HEK293 (cell line): ENCODE results near the gene PIGQ.
A peak's percentile ranks its signal among the peaks of the same experiment; 100 is the strongest.

Experiments
- CTCF ChIA-PET: fragments of 350-600 bp; formaldehyde crosslinking; extraction: SDS; loops from one replicate; lab custom pipeline; 2021; ENCODE audit warnings: antibody characterized with exemption; lab: Yijun Ruan, JAX
- POLR2A ChIA-PET: fragments of 300-600 bp; formaldehyde crosslinking; extraction: SDS; loops from one replicate; lab custom pipeline; 2020; ENCODE audit warnings: antibody characterized with exemption, inconsistent platforms; lab: Yijun Ruan, JAX
- H3K27ac ChIP-seq: fragments of 200-500 bp; sonication (Bioruptor generic); 2 replicates; pipeline ENCODE4 v1.5.1; 2014; ENCODE audit warnings: low read depth, low read length, control low read depth, inconsistent platforms; ENCODE audit errors: extremely low read depth
- H3K36me3 ChIP-seq, 2 experiments: fragments of 200-500 bp in 1 of 2; sonication (Bioruptor generic) in 1 of 2; 1 replicate in 1 of 2; 2 replicates in 1 of 2; pipeline ENCODE4 v1.5.1; 2014 to 2017; ENCODE audit warnings: inconsistent platforms in 2 of 2, low read length in 2 of 2; ENCODE audit not compliant: control insufficient read depth in 2 of 2, insufficient read depth in 1 of 2
- H3K4me1 ChIP-seq: fragments of 200-500 bp; sonication (Bioruptor generic); 2 replicates; pipeline ENCODE4 v1.5.1; 2014; ENCODE audit warnings: mild to moderate bottlenecking, low read length, inconsistent platforms; ENCODE audit not compliant: control insufficient read depth, insufficient read depth
- H3K4me3 ChIP-seq: 2 replicates; pipeline ENCODE4 v1.5.1; 2011; ENCODE audit warnings: low read depth, mild to moderate bottlenecking, control low read depth, low read length, moderate library complexity
- H3K9me3 ChIP-seq: fragments of 200-500 bp; sonication (Bioruptor generic); 2 replicates; pipeline ENCODE4 v1.5.1; 2014; ENCODE audit warnings: low read depth, low read length, inconsistent platforms; ENCODE audit not compliant: control insufficient read depth, insufficient read depth
- KLF7 ChIP-seq: fragments of 450-650 bp; formaldehyde crosslinking; IDR thresholded peaks from 2 replicates; pipeline ENCODE4 v1.5.1; 2016; ENCODE audit warnings: missing biosample characterization, missing genetic modification characterization, borderline replicate concordance
- PRDM1 ChIP-seq: fragments of 450-650 bp; formaldehyde crosslinking; IDR thresholded peaks from 2 replicates; pipeline ENCODE4; 2016; ENCODE audit warnings: missing biosample characterization, missing genetic modification characterization
- ZFHX2 ChIP-seq: fragments of 450-650 bp; formaldehyde crosslinking; conservative IDR thresholded peaks from 2 replicates; pipeline ENCODE4 v1.5.1; 2016; ENCODE audit warnings: missing biosample characterization, missing genetic modification characterization
- ZIC2 ChIP-seq: fragments of 450-650 bp; formaldehyde crosslinking; IDR thresholded peaks from 2 replicates; pipeline ENCODE4 v1.5.1; 2016; ENCODE audit warnings: missing biosample characterization, missing genetic modification characterization
- ZNF146 ChIP-seq: fragments of 450-650 bp; formaldehyde crosslinking; IDR thresholded peaks from 2 replicates; pipeline ENCODE4 v1.5.1; 2016; ENCODE audit warnings: missing biosample characterization, missing genetic modification characterization
- ZNF302 ChIP-seq: fragments of 450-650 bp; formaldehyde crosslinking; IDR thresholded peaks from 2 replicates; pipeline ENCODE4 v1.5.1; 2016; ENCODE audit warnings: missing biosample characterization, missing genetic modification characterization, low read depth
- ZNF416 ChIP-seq: fragments of 450-650 bp; formaldehyde crosslinking; IDR thresholded peaks from 2 replicates; pipeline ENCODE4 v1.5.1; 2016; ENCODE audit warnings: missing biosample characterization, missing genetic modification characterization
- ZNF585B ChIP-seq: fragments of 450-650 bp; formaldehyde crosslinking; IDR thresholded peaks from 2 replicates; pipeline ENCODE4 v1.5.1; 2016; ENCODE audit warnings: missing biosample characterization, missing genetic modification characterization
- ZNF624 ChIP-seq: fragments of 450-650 bp; formaldehyde crosslinking; IDR thresholded peaks from 2 replicates; pipeline ENCODE4 v1.5.1; 2017; ENCODE audit warnings: missing biosample characterization, missing genetic modification characterization
- ZNF670 ChIP-seq: fragments of 450-650 bp; formaldehyde crosslinking; IDR thresholded peaks from 2 replicates; pipeline ENCODE4 v1.5.1; 2016; ENCODE audit warnings: missing biosample characterization, missing genetic modification characterization, low read depth
- ZNF701 ChIP-seq: fragments of 450-650 bp; formaldehyde crosslinking; IDR thresholded peaks from 2 replicates; pipeline ENCODE4 v1.5.1; 2016; ENCODE audit warnings: missing biosample characterization, missing genetic modification characterization
- ZNF76 ChIP-seq: fragments of 450-650 bp; formaldehyde crosslinking; IDR thresholded peaks from 2 replicates; pipeline ENCODE4; 2016; ENCODE audit warnings: low read depth, missing biosample characterization, missing genetic modification characterization, borderline replicate concordance
- TF ChIP-seq, protein P1 (sequence below): fragments of 450-650 bp; formaldehyde crosslinking; IDR thresholded peaks from 2 replicates; pipeline ENCODE4 v1.5.1; 2016; ENCODE audit warnings: missing biosample characterization, missing genetic modification characterization
- TF ChIP-seq, protein P2 (sequence below): fragments of 450-650 bp; formaldehyde crosslinking; IDR thresholded peaks from 2 replicates; pipeline ENCODE4 v1.5.1; 2016; ENCODE audit warnings: missing biosample characterization, missing genetic modification characterization
- TF ChIP-seq, protein P3 (sequence below): fragments of 450-650 bp; formaldehyde crosslinking; IDR thresholded peaks from 2 replicates; pipeline ENCODE4 v1.5.1; 2016; ENCODE audit warnings: missing biosample characterization, missing genetic modification characterization
- TF ChIP-seq, protein P4 (sequence below): fragments of 450-650 bp; formaldehyde crosslinking; IDR thresholded peaks from 2 replicates; pipeline ENCODE4 v1.5.1; 2016; ENCODE audit warnings: missing biosample characterization, missing genetic modification characterization
- TF ChIP-seq, protein P5 (sequence below): fragments of 450-650 bp; formaldehyde crosslinking; IDR thresholded peaks from 2 replicates; pipeline ENCODE4 v1.5.1; 2016; ENCODE audit warnings: missing biosample characterization, missing genetic modification characterization
- TF ChIP-seq, protein P6 (sequence below): fragments of 450-650 bp; formaldehyde crosslinking; IDR thresholded peaks from 2 replicates; pipeline ENCODE4 v1.5.1; 2016; ENCODE audit warnings: missing biosample characterization, missing genetic modification characterization

PIGQ gene

DNA sequence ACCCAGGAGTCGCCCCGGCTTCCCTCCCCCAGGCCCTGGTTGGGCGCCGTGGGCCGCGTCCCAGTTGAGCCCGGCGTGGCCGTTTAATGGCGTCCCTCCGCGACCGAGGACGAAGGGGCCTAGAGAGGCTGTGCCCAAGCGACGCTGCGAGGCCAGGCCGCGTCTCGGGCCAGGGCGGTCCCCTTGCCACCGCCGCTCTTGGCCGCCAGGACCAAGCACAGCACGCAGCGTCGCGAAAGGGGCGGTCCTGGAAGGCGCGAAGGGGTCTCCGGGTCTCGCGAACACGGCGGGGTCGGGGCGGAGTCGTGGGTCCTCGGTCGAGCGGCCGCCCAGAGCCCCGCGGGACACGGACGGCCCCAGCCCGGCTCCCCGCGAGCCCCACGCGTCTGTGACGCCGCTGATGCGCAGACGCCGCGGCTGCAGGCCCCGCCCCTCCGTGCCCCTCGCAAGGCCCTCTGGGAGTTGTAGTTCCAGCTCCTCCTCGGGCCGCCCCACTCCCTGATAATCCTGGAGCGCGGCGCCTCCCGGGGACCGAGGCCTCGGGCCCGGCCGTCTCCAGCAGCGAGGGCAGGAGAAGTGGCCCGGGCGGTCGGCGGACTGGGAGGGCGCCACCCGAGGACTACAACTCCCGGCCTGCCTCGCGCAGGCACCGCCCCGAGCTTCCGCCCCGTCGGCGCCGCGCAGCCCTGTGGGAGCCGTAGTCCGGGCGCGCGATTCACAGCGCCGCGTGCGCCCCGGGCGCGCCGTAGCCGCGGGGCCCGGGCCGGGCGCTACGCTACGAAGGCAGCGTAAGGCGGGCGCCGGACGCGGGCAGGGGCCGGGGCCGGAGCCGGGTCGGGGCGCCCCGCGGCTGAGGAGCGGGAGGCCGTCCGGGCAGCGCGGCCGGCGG lies 42.5 kb upstream of the PIGQ start, which contains the start of gene CAPN15 (continued):
- TF ChIP-seq, protein P1, sequence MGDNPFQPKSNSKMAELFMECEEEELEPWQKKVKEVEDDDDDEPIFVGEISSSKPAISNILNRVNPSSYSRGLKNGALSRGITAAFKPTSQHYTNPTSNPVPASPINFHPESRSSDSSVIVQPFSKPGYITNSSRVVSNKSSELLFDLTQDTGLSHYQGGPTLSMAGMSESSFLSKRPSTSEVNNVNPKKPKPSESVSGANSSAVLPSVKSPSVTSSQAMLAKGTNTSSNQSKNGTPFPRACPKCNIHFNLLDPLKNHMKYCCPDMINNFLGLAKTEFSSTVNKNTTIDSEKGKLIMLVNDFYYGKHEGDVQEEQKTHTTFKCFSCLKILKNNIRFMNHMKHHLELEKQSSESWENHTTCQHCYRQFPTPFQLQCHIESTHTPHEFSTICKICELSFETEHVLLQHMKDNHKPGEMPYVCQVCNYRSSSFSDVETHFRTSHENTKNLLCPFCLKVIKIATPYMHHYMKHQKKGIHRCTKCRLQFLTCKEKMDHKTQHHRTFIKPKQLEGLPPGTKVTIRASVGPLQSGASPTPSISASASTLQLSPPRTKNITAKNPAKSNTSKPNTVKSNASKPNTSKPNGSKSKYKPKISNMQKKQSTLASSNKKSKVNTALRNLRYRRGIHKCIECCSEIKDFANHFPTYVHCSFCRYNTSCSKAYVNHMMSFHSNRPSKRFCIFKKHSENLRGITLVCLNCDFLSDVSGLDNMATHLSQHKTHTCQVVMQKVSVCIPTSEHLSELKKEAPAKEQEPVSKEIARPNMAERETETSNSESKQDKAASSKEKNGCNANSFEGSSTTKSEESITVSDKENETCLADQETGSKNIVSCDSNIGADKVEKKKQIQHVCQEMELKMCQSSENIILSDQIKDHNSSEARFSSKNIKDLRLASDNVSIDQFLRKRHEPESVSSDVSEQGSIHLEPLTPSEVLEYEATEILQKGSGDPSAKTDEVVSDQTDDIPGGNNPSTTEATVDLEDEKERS (tag by site-specific recombination), result no peak
- no peak for TF ChIP-seq ZNF416 (tag by site-specific recombination)
- no peak for TF ChIP-seq ZNF670 (tag by site-specific recombination)
- TF ChIP-seq, protein P2, sequence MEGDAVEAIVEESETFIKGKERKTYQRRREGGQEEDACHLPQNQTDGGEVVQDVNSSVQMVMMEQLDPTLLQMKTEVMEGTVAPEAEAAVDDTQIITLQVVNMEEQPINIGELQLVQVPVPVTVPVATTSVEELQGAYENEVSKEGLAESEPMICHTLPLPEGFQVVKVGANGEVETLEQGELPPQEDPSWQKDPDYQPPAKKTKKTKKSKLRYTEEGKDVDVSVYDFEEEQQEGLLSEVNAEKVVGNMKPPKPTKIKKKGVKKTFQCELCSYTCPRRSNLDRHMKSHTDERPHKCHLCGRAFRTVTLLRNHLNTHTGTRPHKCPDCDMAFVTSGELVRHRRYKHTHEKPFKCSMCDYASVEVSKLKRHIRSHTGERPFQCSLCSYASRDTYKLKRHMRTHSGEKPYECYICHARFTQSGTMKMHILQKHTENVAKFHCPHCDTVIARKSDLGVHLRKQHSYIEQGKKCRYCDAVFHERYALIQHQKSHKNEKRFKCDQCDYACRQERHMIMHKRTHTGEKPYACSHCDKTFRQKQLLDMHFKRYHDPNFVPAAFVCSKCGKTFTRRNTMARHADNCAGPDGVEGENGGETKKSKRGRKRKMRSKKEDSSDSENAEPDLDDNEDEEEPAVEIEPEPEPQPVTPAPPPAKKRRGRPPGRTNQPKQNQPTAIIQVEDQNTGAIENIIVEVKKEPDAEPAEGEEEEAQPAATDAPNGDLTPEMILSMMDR, result peak; percentile 25; the same call in 1 of the 2 replicates
- no peak for TF ChIP-seq ZNF624 (tag by site-specific recombination)
- no peak for TF ChIP-seq ZNF701 (tag by site-specific recombination)
- no peak for TF ChIP-seq PRDM1 (tag by site-specific recombination)
- TF ChIP-seq, protein P3, sequence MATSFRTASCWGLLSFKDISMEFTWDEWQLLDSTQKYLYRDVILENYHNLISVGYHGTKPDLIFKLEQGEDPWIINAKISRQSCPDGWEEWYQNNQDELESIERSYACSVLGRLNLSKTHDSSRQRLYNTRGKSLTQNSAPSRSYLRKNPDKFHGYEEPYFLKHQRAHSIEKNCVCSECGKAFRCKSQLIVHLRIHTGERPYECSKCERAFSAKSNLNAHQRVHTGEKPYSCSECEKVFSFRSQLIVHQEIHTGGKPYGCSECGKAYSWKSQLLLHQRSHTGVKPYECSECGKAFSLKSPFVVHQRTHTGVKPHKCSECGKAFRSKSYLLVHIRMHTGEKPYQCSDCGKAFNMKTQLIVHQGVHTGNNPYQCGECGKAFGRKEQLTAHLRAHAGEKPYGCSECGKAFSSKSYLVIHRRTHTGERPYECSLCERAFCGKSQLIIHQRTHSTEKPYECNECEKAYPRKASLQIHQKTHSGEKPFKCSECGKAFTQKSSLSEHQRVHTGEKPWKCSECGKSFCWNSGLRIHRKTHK, result no peak
- TF ChIP-seq, protein P4, sequence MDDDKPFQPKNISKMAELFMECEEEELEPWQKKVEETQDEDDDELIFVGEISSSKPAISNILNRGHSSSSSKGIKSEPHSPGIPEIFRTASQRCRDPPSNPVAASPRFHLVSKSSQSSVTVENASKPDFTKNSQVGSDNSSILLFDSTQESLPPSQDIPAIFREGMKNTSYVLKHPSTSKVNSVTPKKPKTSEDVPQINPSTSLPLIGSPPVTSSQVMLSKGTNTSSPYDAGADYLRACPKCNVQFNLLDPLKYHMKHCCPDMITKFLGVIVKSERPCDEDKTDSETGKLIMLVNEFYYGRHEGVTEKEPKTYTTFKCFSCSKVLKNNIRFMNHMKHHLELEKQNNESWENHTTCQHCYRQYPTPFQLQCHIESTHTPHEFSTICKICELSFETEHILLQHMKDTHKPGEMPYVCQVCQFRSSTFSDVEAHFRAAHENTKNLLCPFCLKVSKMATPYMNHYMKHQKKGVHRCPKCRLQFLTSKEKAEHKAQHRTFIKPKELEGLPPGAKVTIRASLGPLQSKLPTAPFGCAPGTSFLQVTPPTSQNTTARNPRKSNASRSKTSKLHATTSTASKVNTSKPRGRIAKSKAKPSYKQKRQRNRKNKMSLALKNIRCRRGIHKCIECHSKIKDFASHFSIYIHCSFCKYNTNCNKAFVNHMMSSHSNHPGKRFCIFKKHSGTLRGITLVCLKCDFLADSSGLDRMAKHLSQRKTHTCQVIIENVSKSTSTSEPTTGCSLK, result no peak
- peak; percentile 57; the same call in 1 of the 2 replicates for TF ChIP-seq KLF7 (tag by site-specific recombination)
- TF ChIP-seq, all 188 proteins: peak for 49

DNA sequence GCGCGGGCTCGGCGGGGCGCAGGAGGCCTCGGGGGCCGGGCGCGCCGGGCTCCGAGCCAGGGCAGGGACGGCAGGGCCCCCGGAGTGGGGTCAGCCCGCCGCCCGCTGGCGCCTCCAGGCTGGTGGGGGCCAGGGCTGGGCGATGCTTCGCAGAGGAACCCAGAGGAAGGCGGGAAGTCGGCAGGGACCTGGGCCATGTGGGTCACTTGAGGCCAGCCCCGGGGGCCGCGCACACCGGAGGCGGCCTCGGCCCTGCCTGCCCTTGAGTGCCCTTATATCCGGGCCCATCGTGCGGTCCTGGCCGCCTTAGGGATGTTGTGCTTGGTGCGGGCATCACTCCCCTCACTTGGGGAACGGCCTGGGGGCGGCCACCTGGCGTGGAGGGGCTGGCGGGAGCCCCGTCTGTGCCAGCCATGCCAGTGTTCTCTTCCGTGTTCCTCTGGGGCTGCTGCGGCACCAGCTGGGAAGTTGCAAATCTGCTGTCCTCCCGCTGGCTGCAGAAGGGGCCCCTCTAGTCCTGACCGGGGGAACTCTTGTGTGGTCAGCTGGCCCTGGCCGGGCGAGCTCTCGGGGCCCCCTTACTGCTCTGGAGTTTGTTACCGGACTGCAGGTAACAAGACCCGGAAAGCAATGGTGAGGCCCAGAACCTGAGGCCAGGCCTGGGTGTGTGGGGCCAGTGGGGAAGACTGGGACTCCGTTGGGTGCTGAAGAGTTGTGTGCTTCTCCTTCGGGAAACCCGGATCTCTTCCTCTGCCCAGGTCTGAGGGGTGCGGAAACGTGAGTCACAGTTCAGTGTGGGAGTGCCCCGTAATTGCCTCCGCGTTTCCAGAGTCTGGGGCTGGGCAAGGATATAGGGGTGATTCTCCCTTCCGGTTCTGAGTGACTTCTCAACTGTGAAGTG lies 41.4 kb upstream of the PIGQ start:
- peak overlapping the region; percentile 72 for H3K4me3 ChIP-seq
- ChIA-PET POLR2A (interaction anchor here (0.6 to 1.8 kb wide), 5 partner anchors 8 to 127 kb away, joined by 3 to 7 read pairs (median 5); partner anchors contain the start of genes DECR2 and NHLRC4), CTCF (no interaction called here)
- H3K4me1 ChIP-seq, result peaks cover 8% of the 10 kb centered on the region
- H3K9me3 ChIP-seq, result no peaks in the 10 kb centered on the region
- peaks cover 0 to 22% of the 10 kb centered on the region in 2 experiments; a peak in 2 of 3 replicates for H3K36me3 ChIP-seq
- H3K27ac ChIP-seq, result peak overlapping the region; percentile 97
- TF ChIP-seq ZNF585B (tag by site-specific recombination) (no peak), ZNF302 (no peak), ZFHX2 (peak; percentile 58), ZNF76 (peak; percentile 62; the same call in 1 of the 2 replicates), ZIC2 (tag by site-specific recombination) (peak; percentile 73), ZNF146 (tag by site-specific recombination) (0 out of 2 replicates have a peak, but pooled peaks have one; percentile 16)
- TF ChIP-seq, protein P5, sequence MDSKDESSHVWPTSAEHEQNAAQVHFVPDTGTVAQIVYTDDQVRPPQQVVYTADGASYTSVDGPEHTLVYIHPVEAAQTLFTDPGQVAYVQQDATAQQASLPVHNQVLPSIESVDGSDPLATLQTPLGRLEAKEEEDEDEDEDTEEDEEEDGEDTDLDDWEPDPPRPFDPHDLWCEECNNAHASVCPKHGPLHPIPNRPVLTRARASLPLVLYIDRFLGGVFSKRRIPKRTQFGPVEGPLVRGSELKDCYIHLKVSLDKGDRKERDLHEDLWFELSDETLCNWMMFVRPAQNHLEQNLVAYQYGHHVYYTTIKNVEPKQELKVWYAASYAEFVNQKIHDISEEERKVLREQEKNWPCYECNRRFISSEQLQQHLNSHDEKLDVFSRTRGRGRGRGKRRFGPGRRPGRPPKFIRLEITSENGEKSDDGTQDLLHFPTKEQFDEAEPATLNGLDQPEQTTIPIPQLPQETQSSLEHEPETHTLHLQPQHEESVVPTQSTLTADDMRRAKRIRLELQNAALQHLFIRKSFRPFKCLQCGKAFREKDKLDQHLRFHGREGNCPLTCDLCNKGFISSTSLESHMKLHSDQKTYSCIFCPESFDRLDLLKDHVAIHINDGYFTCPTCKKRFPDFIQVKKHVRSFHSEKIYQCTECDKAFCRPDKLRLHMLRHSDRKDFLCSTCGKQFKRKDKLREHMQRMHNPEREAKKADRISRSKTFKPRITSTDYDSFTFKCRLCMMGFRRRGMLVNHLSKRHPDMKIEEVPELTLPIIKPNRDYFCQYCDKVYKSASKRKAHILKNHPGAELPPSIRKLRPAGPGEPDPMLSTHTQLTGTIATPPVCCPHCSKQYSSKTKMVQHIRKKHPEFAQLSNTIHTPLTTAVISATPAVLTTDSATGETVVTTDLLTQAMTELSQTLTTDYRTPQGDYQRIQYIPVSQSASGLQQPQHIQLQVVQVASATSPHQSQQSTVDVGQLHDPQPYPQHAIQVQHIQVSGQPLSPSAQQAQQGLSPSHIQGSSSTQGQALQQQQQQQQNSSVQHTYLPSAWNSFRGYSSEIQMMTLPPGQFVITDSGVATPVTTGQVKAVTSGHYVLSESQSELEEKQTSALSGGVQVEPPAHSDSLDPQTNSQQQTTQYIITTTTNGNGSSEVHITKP (tag by site-specific recombination), result peak; percentile 66; the same call in 1 of the 2 replicates
- TF ChIP-seq, protein P6, sequence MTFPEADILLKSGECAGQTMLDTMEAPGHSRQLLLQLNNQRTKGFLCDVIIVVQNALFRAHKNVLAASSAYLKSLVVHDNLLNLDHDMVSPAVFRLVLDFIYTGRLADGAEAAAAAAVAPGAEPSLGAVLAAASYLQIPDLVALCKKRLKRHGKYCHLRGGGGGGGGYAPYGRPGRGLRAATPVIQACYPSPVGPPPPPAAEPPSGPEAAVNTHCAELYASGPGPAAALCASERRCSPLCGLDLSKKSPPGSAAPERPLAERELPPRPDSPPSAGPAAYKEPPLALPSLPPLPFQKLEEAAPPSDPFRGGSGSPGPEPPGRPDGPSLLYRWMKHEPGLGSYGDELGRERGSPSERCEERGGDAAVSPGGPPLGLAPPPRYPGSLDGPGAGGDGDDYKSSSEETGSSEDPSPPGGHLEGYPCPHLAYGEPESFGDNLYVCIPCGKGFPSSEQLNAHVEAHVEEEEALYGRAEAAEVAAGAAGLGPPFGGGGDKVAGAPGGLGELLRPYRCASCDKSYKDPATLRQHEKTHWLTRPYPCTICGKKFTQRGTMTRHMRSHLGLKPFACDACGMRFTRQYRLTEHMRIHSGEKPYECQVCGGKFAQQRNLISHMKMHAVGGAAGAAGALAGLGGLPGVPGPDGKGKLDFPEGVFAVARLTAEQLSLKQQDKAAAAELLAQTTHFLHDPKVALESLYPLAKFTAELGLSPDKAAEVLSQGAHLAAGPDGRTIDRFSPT (tag by site-specific recombination), result peak; percentile 73
